ENCODE data around the gene JPH3. TPM values are rescaled to one million over a fixed set of nuclear protein-coding genes. Genes with fewer than 3 reads are reported as not detected.

JPH3 gene
- polyA plus RNA-seq, 3 donors: not detected

DNA sequence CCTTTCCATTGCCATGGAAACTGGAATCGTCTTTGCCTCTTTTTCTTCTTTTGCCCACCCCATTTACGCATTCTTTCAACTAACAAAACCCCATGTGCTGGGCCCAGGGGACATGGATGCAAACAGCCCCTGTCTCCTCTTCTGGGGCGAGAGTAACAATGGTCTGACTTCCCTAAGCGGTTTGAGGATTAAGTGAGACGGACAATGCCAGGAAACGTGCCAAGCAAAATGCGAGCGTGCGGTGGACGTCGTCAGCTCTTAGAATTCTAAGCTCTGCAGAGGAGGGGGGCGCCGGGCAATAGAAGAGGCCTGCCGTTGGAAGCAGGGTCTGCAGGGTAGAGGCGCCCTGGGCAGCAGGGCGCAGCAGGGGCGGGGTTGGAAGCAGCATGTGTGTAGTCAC lies 42.4 kb upstream of the JPH3 start:
- Histone ChIP-seq H3K27ac (ENCODE audit: low read depth in 1 of 2, low read length in 2 of 2) (no peak overlapping the region), H3K4me3 (replicated peaks in 1 of 3; ENCODE audit: low read depth in 2 of 3, low read length in 3 of 3) (no peak overlapping the region), H3K27me3 (ENCODE audit: control insufficient read depth in 2 of 2, insufficient read depth in 2 of 2, low read length in 2 of 2) (no peaks in the 10 kb centered on the region), H3K4me2 (replicated peaks; ENCODE audit: extremely low read depth, low read length, poor library complexity, severe bottlenecking) (no peak overlapping the region), H3K36me3 (replicated peaks in 1 of 2; ENCODE audit: control insufficient read depth in 1 of 2, insufficient read depth in 2 of 2, low read length in 2 of 2) (no peaks in the 10 kb centered on the region), H3K9me3 (replicated peaks in 1 of 2; ENCODE audit: control insufficient read depth in 1 of 2, insufficient read depth in 1 of 2, low read length in 2 of 2) (peaks cover 0 to 11% of the 10 kb centered on the region in 2 donors), H2AFZ (ENCODE audit: insufficient read depth, low read depth, low read length, poor library complexity, severe bottlenecking) (no peak overlapping the region), H3K4me1 (ENCODE audit: control insufficient read depth in 1 of 2, insufficient read depth in 2 of 2, low read length in 2 of 2) (peaks cover 24 to 28% of the 10 kb centered on the region in 2 donors), H4K20me1 (ENCODE audit: insufficient read depth, low read length) (no peaks in the 10 kb centered on the region), H3K79me2 (ENCODE audit: insufficient read depth, low read length) (no peaks in the 10 kb centered on the region), H3K9ac (ENCODE audit: insufficient read depth, low read length, poor library complexity, severe bottlenecking) (no peak overlapping the region)
- peaks cover 6 to 12% (median 9%) of the 10 kb centered on the region in 3 donors for H3K27me3 Mint-ChIP-seq (ENCODE audit: low read depth in 3 of 3)
- intact Hi-C loops (cut with micrococcal nuclease): no loop called here
- TF ChIP-seq, protein P1, sequence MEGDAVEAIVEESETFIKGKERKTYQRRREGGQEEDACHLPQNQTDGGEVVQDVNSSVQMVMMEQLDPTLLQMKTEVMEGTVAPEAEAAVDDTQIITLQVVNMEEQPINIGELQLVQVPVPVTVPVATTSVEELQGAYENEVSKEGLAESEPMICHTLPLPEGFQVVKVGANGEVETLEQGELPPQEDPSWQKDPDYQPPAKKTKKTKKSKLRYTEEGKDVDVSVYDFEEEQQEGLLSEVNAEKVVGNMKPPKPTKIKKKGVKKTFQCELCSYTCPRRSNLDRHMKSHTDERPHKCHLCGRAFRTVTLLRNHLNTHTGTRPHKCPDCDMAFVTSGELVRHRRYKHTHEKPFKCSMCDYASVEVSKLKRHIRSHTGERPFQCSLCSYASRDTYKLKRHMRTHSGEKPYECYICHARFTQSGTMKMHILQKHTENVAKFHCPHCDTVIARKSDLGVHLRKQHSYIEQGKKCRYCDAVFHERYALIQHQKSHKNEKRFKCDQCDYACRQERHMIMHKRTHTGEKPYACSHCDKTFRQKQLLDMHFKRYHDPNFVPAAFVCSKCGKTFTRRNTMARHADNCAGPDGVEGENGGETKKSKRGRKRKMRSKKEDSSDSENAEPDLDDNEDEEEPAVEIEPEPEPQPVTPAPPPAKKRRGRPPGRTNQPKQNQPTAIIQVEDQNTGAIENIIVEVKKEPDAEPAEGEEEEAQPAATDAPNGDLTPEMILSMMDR (IDR thresholded peaks at IDR 0.05): no peak
- H3K36me3 Mint-ChIP-seq: no peaks in the 10 kb centered on the region
- DNase-seq: no peak
- peak overlapping the region in 3 of 7 donors; percentile 56 to 78 (median 68) for H3K27ac Mint-ChIP-seq
- peaks cover 6 to 19% (median 12%) of the 10 kb centered on the region in 7 donors for H3K9me3 Mint-ChIP-seq
- H3K4me3 Mint-ChIP-seq: no peak overlapping the region
- peaks cover 33% of the 10 kb centered on the region for H3K4me1 Mint-ChIP-seq
- 50% methylated on average over 15 of the region's 17 CpGs for WGBS (ENCODE audit: insufficient coverage)

DNA sequence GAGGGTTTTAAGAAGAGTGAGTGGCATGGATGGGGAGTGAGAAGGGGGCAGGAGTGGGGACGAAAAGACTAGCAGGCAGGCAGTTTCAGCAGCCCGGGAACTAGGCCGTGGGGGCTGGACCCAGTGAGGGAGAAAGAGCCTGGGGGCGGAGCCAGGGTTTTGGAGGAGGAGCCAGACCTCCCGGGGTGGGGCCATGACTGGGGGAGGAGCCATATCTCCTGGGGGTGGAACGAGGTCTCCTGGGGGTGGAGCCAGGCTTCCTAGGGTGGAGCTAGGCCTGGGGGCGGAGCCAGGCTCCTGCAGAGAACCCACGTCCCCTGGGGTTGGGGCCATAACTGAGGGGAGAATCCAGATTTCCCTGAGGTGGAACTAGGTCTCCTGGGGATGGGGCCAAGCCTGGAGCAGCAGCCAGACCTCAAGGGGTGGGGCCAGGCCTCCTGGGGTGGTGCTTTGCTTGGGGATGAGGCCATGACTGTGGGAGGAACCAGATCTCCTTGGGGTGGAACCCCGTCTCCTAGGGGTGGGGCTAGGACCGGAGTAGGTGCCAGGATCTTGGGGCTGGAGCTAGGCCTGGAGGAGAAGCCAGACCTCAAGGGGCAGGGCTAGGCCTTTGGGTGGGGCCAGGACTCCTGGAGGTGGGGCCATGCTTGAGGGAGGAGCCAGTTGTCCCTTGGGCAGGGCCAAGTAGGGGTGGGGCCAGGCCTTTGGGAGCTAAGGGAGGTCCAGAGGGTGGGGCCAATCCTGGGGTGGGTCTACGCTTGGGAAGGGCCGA lies 41.7 kb upstream of the JPH3 start:
- Histone ChIP-seq H3K9me3 (replicated peaks in 1 of 2; ENCODE audit: control insufficient read depth in 1 of 2, insufficient read depth in 1 of 2, low read length in 2 of 2) (peaks cover 0 to 11% of the 10 kb centered on the region in 2 donors), H3K36me3 (replicated peaks in 1 of 2; ENCODE audit: control insufficient read depth in 1 of 2, insufficient read depth in 2 of 2, low read length in 2 of 2) (no peaks in the 10 kb centered on the region), H3K27ac (ENCODE audit: low read depth in 1 of 2, low read length in 2 of 2) (no peak overlapping the region), H3K4me2 (replicated peaks; ENCODE audit: extremely low read depth, low read length, poor library complexity, severe bottlenecking) (no peak overlapping the region), H3K4me1 (ENCODE audit: control insufficient read depth in 1 of 2, insufficient read depth in 2 of 2, low read length in 2 of 2) (peaks cover 17 to 22% of the 10 kb centered on the region in 2 donors), H3K4me3 (replicated peaks in 1 of 3; ENCODE audit: low read depth in 2 of 3, low read length in 3 of 3) (no peak overlapping the region), H3K79me2 (ENCODE audit: insufficient read depth, low read length) (no peaks in the 10 kb centered on the region), H4K20me1 (ENCODE audit: insufficient read depth, low read length) (no peaks in the 10 kb centered on the region), H3K9ac (ENCODE audit: insufficient read depth, low read length, poor library complexity, severe bottlenecking) (no peak overlapping the region), H3K27me3 (ENCODE audit: control insufficient read depth in 2 of 2, insufficient read depth in 2 of 2, low read length in 2 of 2) (no peaks in the 10 kb centered on the region), H2AFZ (ENCODE audit: insufficient read depth, low read depth, low read length, poor library complexity, severe bottlenecking) (peak overlapping the region; percentile 50)
- peak; percentile 14 to 45 (median 43) for DNase-seq
- intact Hi-C loops (cut with micrococcal nuclease): no loop called here
- Mint-ChIP-seq H3K4me1 (peaks cover 27% of the 10 kb centered on the region), H3K36me3 (no peaks in the 10 kb centered on the region), H3K27ac (peak overlapping the region in 4 of 7 donors; percentile 38 to 78 (median 66)), H3K9me3 (peaks cover 6 to 19% (median 12%) of the 10 kb centered on the region in 7 donors), H3K27me3 (ENCODE audit: low read depth in 3 of 3) (peaks cover 6 to 12% (median 9%) of the 10 kb centered on the region in 3 donors), H3K4me3 (no peak overlapping the region)
- TF ChIP-seq, protein P1 (IDR thresholded peaks at IDR 0.05): no peak
- WGBS (ENCODE audit: insufficient coverage): 80% methylated on average over 10 of the region's 12 CpGs
